Activated CD4-positive, CD25-positive, alpha-beta regulatory T cell treated with anti-CD3 and anti-CD28 coated beads, Interleukin-2, amount 50 U/mL, for 72 hours (primary cell): ENCODE data around the gene PDCD11.
"Not testable (repeated sequence)": the region's sequence is repeated elsewhere in the genome, so short reads cannot be mapped to it uniquely, and the experiment has no call there.

Source experiments
- DNase-seq: peaks from one replicate; pipeline ENCODE4 v3.0.0; 2021

PDCD11 gene

GRCh38 chr10:103396067-103396788 is at the start of gene PDCD11, which contains the start of gene ATP5MK:
Gene PDCD11, plus strand, starts transcription at chr10:103396626. Its CDS starts 1,801 bp downstream, at chr10:103398427.
Gene ATP5MK, minus strand, starts transcription at chr10:103396475. Its CDS starts 4,018 bp downstream, at chr10:103392457.
- DNase-seq = peak; percentile 92

GRCh38 chr10:103350175-103350516 is 46.3 kb upstream of the PDCD11 start:
- DNase-seq = no peak

- peak; percentile 83 for DNase-seq
Measured at GRCh38 chr10:103350517-103351260, 45.7 kb upstream of the PDCD11 start, which contains the start of gene PCGF6. Gene PCGF6, minus strand, starts transcription at chr10:103351140. Its CDS starts 74 bp downstream, at chr10:103351066.

GRCh38 chr10:103353281-103353680 is 43.1 kb upstream of the PDCD11 start:
- DNase-seq = no peak

- DNase-seq = not testable (repeated sequence)
Measured at GRCh38 chr10:103354567-103354966, 41.9 kb upstream of the PDCD11 start.

GRCh38 chr10:103355906-103356599 is 40.4 kb upstream of the PDCD11 start:
- no peak for DNase-seq

GRCh38 chr10:103359493-103359892 is 36.9 kb upstream of the PDCD11 start:
- DNase-seq = not testable (repeated sequence)

- not testable (repeated sequence) for DNase-seq
Measured at GRCh38 chr10:103360791-103361190, 35.6 kb upstream of the PDCD11 start.

- DNase-seq = no peak
Measured at GRCh38 chr10:103367379-103367781, 29.0 kb upstream of the PDCD11 start.

GRCh38 chr10:103367782-103368518 is 28.5 kb upstream of the PDCD11 start, which contains the start of gene TAF5:
Gene TAF5, plus strand, starts transcription at chr10:103367976. Its CDS starts 14 bp downstream, at chr10:103367990.
- DNase-seq = peak; percentile 86

- no peak for DNase-seq
Measured at GRCh38 chr10:103373544-103373943, 22.9 kb upstream of the PDCD11 start.

- no peak for DNase-seq
Measured at GRCh38 chr10:103374263-103374662, 22.2 kb upstream of the PDCD11 start.

GRCh38 chr10:103382769-103383168 is 13.7 kb upstream of the PDCD11 start:
- no peak for DNase-seq

GRCh38 chr10:103394180-103394579 is 2.2 kb upstream of the PDCD11 start:
- DNase-seq = no peak

- no peak for DNase-seq
Measured at GRCh38 chr10:103395754-103396066, 716 bp upstream of the PDCD11 start.

- DNase-seq = no peak
Measured at GRCh38 chr10:103396789-103397087, 312 bp downstream of the PDCD11 start.

- DNase-seq = no peak
Measured at GRCh38 chr10:103397191-103397825, 882 bp downstream of the PDCD11 start.

GRCh38 chr10:103413564-103413963 is 17.1 kb downstream of the PDCD11 start:
- DNase-seq = no peak

- no peak for DNase-seq
Measured at GRCh38 chr10:103415581-103415980, 19.2 kb downstream of the PDCD11 start.

- DNase-seq = peak; percentile 36
Measured at GRCh38 chr10:103416436-103417147, 20.2 kb downstream of the PDCD11 start.

- DNase-seq = not testable (repeated sequence)
Measured at GRCh38 chr10:103417148-103417469, 20.7 kb downstream of the PDCD11 start.

GRCh38 chr10:103417601-103418000 is 21.2 kb downstream of the PDCD11 start:
- DNase-seq = no peak
